ENCODE measurements around the gene SENP7. TPM values are rescaled to one million over a fixed set of nuclear protein-coding genes. Genes with fewer than 3 reads are reported as not detected.
"Not testable (repeated sequence)": the region's sequence is repeated elsewhere in the genome, so short reads cannot be mapped to it uniquely, and the experiment has no call there.

Gene SENP7
- total RNA-seq, 4 donors from 2014 or later, result 5.3 to 16.8 (median 5.9) TPM

DNA sequence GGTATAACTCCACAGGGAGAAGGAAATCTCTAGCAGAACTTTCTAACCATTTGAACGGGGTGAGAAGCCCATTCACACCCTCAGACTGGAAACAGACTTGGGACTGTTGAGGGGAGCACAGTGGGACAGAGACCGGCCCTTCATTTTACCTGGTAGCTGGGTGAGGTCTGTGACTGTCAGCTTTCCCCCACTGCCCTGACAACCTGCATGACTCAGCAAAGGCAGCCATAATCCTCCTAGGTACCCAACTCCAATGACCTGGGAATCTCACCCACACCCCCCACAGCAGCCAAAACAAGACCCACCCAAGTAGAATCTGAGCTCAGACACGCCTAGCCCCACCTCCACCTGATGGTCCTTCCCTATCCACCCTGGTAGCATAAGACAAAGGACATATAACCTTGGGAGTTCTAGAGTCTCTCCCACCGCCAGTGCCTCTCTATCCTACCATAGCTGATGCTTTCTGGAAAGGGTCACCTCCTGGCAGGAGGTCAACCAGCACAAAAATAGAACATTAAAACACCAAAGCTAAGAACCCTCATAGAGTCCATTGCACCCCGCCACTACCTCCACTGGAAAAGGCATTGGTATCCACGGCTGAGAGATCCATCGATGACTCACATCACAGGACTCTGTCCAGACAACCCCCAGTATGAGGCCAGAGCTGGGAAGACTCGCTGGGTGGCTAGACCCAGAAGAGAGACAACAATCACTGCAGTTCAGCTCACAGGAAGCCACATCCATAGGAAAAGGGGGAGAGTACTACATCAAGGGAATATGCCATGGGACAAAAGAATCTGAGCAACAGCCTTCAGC, 28.0 kb downstream of the SENP7 start:
- ATAC-seq, result no peak
- no peaks in the 10 kb centered on the region for H3K36me3 ChIP-seq
- intact Hi-C loops (cut with DNase I; ENCODE audit: low total_unique reads), result no loop called here

DNA sequence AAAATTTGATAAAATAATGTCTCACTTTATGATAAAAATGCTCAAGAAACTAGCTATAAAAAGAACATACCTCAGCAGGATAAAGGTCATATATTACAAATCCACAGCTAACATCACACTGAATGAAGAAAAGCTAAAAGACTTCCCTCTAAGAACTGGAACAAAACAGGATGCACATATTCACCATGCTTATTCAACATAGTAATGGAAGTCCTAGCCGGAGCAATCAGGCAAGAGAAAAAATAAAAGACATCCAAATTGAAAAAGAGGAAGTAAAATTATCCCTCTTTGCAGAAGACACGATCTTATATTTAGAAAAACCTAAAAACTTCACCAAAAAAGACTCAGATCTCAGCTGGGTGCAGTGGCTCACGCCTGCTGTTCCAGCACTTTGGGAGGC, 34.0 kb downstream of the SENP7 start:
- no peaks in the 10 kb centered on the region for H3K27me3 ChIP-seq
- ATAC-seq, result no peak
- no peaks in the 10 kb centered on the region for H3K9me3 ChIP-seq
- H3K4me3 ChIP-seq, result no peak overlapping the region
- no peak overlapping the region for H3K27ac ChIP-seq
- TF ChIP-seq, protein P1, sequence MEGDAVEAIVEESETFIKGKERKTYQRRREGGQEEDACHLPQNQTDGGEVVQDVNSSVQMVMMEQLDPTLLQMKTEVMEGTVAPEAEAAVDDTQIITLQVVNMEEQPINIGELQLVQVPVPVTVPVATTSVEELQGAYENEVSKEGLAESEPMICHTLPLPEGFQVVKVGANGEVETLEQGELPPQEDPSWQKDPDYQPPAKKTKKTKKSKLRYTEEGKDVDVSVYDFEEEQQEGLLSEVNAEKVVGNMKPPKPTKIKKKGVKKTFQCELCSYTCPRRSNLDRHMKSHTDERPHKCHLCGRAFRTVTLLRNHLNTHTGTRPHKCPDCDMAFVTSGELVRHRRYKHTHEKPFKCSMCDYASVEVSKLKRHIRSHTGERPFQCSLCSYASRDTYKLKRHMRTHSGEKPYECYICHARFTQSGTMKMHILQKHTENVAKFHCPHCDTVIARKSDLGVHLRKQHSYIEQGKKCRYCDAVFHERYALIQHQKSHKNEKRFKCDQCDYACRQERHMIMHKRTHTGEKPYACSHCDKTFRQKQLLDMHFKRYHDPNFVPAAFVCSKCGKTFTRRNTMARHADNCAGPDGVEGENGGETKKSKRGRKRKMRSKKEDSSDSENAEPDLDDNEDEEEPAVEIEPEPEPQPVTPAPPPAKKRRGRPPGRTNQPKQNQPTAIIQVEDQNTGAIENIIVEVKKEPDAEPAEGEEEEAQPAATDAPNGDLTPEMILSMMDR (IDR thresholded peaks at IDR 0.05 in 4 of 5, conservative IDR thresholded peaks at IDR 0.05 in 1 of 5), result no peak
- no peak for TF ChIP-seq POLR2A (IDR thresholded peaks at IDR 0.05)
- intact Hi-C loops (cut with DNase I; ENCODE audit: low total_unique reads), result no loop called here
- DNase-seq, result no peak
- in situ Hi-C loops (cut with MboI; ENCODE audit: low sequenced_read_pairs in 4 of 4), result no loop called here
- no peaks in the 10 kb centered on the region for H3K36me3 ChIP-seq
- H3K4me1 ChIP-seq, result no peaks in the 10 kb centered on the region

More for the DNA sequence above, 28.0 kb downstream of the SENP7 start:
- TF ChIP-seq POLR2A (IDR thresholded peaks at IDR 0.05), result no peak
- TF ChIP-seq, protein P1 (IDR thresholded peaks at IDR 0.05 in 4 of 5, conservative IDR thresholded peaks at IDR 0.05 in 1 of 5), result no peak
- Histone ChIP-seq H3K4me1 (no peaks in the 10 kb centered on the region), H3K27me3 (no peaks in the 10 kb centered on the region), H3K27ac (no peak overlapping the region), H3K9me3 (no peaks in the 10 kb centered on the region), H3K4me3 (no peak overlapping the region)
- in situ Hi-C loops (cut with MboI; ENCODE audit: low sequenced_read_pairs in 4 of 4), result no loop called here
- no peak for DNase-seq

DNA sequence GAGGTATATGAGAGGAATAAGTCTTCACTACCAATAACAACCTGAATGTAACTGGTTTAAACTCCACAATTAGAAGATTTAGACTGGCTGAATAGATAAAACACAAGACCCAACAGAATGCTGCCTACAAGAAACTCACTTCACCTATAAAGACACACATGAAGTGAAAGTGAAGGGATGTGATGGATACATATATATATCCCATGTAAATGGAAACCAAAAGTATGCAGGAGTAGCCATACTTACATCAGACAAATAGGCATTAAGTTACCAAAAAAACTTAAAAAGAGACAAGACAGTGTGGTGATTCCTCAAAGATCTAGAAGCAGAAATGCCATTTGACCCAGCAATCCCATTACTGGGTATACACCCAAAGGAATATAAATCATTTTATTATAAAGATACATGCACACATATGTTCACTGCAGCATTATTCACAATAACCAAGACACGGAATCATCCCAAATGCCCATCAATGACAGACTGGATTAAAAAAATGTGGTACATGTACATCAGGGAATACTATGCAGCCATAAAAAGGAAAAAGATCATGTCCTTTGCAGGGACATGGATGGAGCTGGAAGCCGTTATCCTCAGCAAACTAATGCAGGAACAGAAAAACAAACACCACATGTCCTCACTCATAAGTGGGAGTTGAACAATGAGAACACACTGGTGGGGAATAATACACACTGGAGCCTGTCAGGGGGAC, 38.0 kb downstream of the SENP7 start:
- DNase-seq; ATAC-seq; H3K36me3 ChIP-seq; H3K27me3 ChIP-seq; H3K9me3 ChIP-seq; in situ Hi-C loops (cut with MboI; ENCODE audit: low sequenced_read_pairs in 4 of 4); intact Hi-C loops (cut with DNase I; ENCODE audit: low total_unique reads); H3K4me1 ChIP-seq; H3K4me3 ChIP-seq; H3K27ac ChIP-seq: not testable (repeated sequence)

DNA sequence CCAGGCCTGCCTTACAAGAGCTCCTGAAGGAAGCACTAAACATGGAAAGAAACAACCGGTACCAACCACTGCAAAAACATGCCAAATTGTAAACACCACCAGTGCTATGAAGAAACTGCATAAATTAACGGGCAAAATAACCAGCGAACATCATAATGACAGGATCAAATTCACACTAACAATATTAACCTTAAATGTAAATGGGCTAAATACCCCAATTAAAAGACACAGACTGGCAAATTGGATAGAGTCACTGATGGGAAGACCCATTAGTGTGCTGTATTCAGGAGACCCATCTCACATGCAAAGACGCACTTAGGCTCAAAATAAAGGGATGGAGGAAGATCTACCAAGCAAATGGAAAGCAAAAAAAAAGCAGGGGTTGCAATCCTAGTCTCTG, 44.3 kb downstream of the SENP7 start:
- H3K27ac ChIP-seq; intact Hi-C loops (cut with DNase I; ENCODE audit: low total_unique reads); H3K27me3 ChIP-seq; ATAC-seq; in situ Hi-C loops (cut with MboI; ENCODE audit: low sequenced_read_pairs in 4 of 4); H3K9me3 ChIP-seq; H3K36me3 ChIP-seq; H3K4me1 ChIP-seq; H3K4me3 ChIP-seq; DNase-seq: not testable (repeated sequence)

DNA sequence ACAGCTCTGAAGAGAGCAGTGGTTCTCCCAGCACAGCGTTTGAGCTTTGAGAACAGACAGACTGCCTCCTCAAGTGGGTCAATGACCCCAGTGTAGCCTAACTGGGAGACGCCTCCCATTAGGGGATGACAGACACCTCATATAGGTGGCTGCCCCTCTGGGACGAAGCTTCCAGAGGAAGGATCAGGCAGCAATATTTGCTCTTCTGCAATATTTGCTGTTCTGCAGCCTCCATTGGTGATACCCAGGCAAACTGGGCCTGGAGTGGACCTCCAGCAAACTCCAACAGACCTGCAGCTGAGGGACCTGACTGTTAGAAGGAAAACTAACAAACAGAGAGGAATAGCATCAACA, 45.7 kb downstream of the SENP7 start:
- in situ Hi-C loops (cut with MboI; ENCODE audit: low sequenced_read_pairs in 4 of 4); ATAC-seq; H3K4me3 ChIP-seq: not testable (repeated sequence)

DNA sequence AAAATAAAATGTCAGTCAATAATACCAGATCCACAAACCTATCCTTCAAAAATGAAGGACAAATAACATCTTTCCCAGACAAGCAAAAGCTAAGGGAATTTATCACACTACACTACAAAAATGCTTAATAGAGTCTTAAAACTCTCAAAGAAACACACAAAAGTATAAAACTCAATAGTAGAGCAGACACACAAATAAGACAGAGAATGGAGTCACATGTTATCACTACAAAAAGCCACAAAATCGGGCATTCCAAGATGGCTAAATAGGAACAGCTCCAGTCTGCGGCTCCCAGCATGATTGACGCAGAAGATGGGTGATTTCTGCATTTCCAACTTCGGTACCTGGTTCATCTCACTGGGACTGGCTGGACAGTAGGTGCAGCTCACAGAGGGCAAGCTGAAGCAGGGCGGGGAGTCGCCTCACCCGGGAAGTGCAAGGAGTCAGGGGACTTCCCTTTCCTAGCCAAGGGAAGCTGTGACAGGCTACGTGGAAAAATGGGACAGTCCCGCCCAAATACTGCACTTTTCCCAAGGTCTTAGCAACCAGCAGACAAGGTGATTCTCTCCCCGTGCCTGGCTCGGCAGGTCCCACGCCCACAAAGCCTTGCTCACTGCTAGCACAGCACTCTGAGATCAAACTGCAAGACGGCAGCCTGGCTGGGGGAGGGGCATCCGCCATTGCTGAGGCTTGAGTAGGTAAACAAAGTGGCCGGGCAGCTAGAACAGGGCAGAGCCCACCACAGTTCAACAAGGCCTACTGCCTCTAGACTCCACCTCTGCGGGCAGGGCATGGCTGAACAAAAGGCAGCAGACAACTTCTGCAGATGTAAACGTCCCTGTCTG, 46.3 kb downstream of the SENP7 start:
- in situ Hi-C loops (cut with MboI; ENCODE audit: low sequenced_read_pairs in 4 of 4) (no loop called here), intact Hi-C loops (cut with DNase I; ENCODE audit: low total_unique reads) (no loop called here)
- Histone ChIP-seq H3K27me3 (no peaks in the 10 kb centered on the region), H3K27ac (no peak overlapping the region), H3K4me3 (no peak overlapping the region), H3K36me3 (no peaks in the 10 kb centered on the region), H3K4me1 (peaks cover 0 to 8% of the 10 kb centered on the region in 2 donors), H3K9me3 (no peaks in the 10 kb centered on the region)
- DNase-seq, result no peak
- ATAC-seq, result no peak
- TF ChIP-seq, protein P1 (IDR thresholded peaks at IDR 0.05 in 4 of 5, conservative IDR thresholded peaks at IDR 0.05 in 1 of 5), result no peak
- TF ChIP-seq POLR2A (IDR thresholded peaks at IDR 0.05), result no peak

More for the DNA sequence above, 45.7 kb downstream of the SENP7 start:
- H3K4me1 ChIP-seq; H3K27ac ChIP-seq; intact Hi-C loops (cut with DNase I; ENCODE audit: low total_unique reads); H3K27me3 ChIP-seq; H3K36me3 ChIP-seq; H3K9me3 ChIP-seq; DNase-seq: not testable (repeated sequence)

Data from gastrocnemius medialis (tissue), 4 donors.